ENCODE data around the gene LACTB.
"Not testable (repeated sequence)": the region's sequence is repeated elsewhere in the genome, so short reads cannot be mapped to it uniquely, and the experiment has no call there.

LACTB gene

DNA sequence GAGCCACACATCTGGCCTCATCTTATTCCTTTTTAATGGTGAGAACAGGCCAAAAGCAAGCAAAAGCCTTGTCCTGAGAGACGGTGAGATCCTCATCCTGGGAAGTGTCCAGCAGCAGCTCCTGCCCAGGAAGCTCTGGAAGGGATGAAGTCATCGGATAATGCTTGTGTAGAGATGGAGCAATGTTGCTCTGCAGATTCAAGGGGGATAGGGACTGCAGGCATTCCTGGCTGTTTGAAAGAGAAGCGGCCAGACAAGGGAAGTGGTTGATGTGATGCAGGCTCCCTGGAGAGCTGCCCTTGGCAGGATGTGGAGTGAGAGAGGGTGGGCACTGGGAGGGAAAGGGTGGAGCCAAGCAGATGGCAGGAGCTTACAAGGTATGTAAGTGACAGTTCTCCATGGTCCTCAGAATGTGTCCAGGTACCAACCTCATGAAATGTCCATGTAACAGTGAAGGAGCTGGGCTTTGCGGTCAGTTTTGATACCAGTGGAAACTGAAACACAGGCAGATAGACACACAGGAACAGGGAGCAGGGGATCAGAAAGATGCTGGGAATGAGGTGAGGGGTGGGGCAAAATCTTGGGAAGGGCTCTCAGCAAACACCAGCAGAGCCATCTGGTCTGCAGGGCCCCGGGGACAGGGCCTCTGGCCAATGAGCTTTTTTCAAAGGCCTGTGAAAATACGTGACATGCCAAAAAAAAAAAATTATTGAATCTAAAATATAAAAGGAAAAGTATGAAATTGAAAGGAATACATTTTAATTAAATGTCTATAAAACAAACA lies 32.2 kb upstream of the LACTB start:
- no peak for DNase-seq (ENCODE audit: low read depth)

DNA sequence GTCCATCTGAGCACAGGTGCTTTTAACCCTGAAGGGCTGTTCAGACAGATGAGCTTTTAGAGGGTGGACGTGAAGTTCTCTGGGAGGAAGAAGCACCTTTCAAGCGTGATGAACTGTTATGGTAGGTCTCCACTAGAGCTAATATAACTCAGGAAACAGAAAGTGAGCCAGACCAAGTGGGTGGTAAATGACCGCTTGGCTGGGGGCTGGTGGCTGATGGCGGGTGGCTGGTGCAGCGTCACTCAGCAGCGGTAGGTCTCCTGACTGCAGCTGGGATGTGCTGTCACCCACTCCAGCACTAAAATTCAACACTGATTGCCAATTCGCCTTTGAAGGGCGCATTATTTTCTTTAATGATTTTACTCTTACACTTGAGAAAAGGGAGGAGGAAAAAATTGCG lies 31.2 kb upstream of the LACTB start:
- no peak for DNase-seq (ENCODE audit: low read depth)

GRCh38 chr15:63090887-63091286 lies 30.8 kb upstream of the LACTB start:
- DNase-seq (ENCODE audit: low read depth): no peak

GRCh38 chr15:63091679-63092446 lies 29.8 kb upstream of the LACTB start:
- no peak for DNase-seq (ENCODE audit: low read depth)

GRCh38 chr15:63093486-63094205 lies 28.0 kb upstream of the LACTB start:
- DNase-seq (ENCODE audit: low read depth): peak; percentile 55

GRCh38 chr15:63094495-63094931 lies 27.1 kb upstream of the LACTB start:
- no peak for DNase-seq (ENCODE audit: low read depth)

DNA sequence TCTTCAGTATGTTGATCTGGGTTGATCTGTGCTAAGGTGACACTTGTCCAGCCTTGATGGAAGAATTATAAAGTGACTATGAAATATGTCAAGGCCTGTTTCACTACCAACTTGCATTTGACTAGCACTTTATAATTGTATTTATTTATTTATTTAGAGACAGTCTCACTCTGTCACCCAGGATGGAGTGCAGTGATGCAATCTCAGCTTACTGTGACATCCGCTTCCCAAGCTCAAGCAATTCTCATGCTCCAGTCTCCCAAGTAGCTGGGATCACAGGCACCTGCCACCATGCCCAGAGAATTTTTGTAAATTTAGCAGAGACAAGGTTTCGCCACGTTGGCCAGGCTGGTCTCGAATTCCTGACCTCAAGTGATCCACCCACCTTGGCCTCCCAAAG lies 25.5 kb upstream of the LACTB start:
- no peak for DNase-seq (ENCODE audit: low read depth)

DNA sequence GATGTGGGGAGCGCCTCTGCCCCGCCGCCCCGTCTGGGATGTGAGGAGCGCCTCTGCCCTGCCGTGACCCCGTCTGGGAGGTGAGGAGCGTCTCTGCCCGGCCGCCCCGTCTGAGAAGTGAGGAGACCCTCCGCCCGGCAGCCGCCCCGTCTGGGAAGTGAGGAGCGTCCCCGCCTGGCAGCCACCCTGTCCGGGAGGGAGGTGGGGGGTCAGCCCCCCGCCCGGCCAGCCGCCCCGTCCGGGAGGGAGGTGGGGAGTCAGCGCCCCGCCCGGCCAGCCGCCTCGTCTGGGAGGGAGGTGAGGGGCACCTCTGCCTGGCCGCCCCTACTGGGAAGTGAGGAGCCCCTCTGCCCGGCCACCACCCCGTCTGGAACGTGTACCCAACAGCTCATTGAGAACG lies 22.8 kb upstream of the LACTB start:
- not testable (repeated sequence) for DNase-seq (ENCODE audit: low read depth)

GRCh38 chr15:63099581-63099980 lies 22.1 kb upstream of the LACTB start:
- not testable (repeated sequence) for DNase-seq (ENCODE audit: low read depth)

DNA sequence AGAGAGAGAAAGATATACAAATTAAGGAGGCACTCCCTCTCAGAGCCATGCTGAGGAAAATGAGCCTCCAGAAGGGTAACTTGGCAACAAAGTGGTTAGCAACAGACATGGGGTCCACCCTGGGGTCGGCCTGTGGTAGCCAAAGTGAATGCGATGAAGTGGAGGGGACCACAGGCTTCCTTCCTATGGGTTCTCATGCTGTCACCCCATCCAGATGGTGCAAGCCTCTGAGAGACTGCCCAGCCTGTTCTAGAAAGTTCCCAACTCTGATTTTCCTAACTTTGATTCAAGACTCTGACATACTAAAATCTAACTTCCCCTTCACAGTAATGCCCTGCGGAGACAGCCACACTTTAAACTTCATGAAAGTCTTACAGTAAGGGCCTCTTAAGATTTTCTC lies 18.2 kb upstream of the LACTB start:
- no peak for DNase-seq (ENCODE audit: low read depth)

- DNase-seq (ENCODE audit: low read depth): no peak
Observed at GRCh38 chr15:63104727-63105126, 16.9 kb upstream of the LACTB start.

DNA sequence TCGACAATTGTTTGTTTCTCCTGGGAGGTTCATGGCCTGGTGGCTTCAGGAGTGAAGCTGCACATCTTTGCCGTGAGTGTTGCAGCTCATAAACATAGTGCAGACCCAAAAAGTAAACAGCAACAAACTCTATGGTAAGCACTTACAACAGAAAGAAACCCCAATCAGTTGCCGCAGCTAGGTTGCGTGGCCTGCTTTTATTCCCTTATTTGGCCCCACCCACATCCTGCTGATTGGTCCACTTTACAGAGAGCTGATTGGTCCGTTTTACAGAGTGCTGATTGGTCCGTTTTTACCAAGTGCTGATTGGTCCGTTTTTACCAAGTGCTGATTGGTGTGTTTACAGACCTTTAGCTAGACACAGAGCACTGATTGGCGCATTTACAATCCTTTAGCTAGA lies 16.3 kb upstream of the LACTB start:
- DNase-seq (ENCODE audit: low read depth): not testable (repeated sequence)

DNA sequence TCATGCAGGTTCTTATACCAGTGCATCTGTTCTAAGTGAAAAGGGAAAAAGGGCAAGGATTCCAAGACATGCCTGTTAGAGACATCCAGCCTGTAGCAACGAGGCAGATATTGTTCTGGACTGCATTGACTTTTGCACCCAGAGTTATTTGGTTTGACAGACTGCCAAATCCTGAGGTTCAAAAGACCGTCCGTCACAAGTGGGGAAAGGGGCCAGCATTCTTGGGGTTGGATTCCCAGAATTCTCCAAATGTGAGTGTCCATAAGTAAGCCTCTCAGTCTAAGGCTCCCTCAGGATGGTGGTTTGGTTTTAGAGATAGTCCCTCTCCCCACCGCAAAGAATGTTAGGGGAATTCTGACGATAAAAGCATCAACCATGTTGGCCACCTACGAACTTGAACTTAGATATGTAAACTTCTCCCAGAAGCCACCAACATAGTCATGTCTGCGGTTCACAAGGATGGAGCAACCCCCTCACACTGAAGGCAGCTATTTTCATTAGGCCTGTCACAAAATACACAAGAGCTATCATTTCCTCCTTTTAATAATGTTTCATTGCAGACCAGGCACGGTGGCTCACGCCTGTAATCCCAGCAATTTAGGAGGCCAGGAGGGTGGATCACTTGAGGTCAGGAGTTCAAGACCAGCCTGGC lies 13.6 kb upstream of the LACTB start:
- DNase-seq (ENCODE audit: low read depth): no peak

GRCh38 chr15:63109498-63109897 lies 12.2 kb upstream of the LACTB start:
- DNase-seq (ENCODE audit: low read depth): no peak

DNA sequence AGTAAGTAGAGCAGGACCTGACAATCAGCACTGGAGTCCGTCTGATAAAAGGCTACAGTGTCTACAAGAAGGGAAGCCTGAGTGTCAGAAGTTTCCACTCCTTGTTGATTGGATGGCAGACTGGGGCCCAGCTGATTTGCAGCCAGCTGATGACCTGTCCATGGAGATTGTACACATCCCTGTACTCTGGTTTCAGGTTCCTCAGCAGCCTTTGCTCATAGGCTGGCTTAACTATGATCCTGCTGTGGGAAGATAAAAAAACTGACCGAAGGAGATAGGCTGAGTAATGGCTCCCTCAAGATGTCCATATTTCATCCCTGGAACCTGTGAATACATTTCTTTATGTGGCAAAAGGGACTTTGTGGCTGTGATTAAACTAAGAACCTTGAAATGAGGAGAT lies 11.7 kb upstream of the LACTB start:
- DNase-seq (ENCODE audit: low read depth): no peak

DNA sequence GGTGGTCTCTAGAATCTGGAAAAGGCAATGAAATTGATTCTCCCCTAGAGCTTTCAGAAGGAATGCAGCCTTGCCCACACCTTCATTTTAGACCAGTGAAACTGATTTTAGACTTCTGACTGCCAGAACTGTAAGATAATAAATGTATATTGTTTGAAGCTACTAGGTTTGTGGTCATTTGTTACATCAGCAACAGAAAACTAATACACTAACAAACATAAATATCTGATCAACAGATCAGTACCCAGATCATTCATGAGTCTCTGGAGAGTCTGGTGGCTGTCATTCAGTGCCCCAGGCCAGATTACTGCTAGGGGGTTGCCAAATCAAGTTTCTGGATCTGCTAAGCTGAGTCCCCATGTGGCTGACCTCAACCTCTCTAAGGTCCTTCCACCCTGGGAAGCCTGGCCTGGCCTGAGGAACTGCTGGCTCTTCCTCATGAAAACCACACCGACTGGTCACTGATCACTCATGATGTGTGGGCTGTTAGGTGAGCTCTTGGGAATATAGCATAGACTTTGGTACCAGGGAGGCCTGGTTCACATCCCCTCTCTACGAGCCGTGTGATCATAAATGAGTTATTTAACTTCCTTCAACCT lies 11.1 kb upstream of the LACTB start:
- DNase-seq (ENCODE audit: low read depth): no peak

DNA sequence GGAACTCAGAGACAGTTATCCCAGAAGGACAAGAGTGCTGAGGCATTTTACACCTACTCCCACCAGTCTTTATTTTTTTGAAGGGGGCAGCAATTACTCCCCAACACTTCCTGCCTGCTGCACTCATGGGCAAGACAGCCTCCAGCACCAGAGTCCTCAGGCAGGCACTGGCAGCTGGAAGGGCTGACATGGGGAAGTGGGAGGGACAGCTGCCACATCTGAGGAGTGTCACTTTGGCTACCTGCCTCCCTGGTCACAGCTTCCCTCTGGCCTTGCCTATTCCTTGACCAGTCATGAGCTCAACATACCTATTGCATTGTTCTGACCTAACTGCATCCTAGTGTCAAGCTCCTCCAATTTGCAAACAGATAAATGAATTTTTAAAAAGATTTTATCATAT lies 10.2 kb upstream of the LACTB start:
- no peak for DNase-seq (ENCODE audit: low read depth)

DNA sequence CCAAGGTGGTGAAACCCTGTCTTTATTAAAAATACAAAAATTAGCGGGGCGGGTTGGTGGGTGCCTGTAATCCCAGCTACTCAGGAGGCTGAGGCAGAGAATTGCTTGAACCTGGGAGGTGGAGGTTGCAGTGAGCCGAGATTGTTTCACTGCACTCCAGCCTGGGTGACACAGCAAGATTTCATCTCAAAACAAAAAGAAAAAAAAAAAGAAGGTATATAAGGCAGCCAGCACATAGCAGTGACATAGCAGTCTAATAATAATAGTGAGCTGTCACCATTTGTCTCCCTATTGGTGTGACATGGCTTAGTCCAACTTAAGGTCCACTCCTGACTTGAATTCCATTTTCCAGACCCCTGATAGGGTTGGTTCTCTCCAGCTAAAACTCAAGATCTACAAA lies 8.8 kb upstream of the LACTB start:
- no peak for DNase-seq (ENCODE audit: low read depth)

- DNase-seq (ENCODE audit: low read depth): no peak
Observed at GRCh38 chr15:63114465-63114864, 7.2 kb upstream of the LACTB start.

- no peak for DNase-seq (ENCODE audit: low read depth)
Observed at GRCh38 chr15:63118854-63119253, 2.8 kb upstream of the LACTB start.

DNA sequence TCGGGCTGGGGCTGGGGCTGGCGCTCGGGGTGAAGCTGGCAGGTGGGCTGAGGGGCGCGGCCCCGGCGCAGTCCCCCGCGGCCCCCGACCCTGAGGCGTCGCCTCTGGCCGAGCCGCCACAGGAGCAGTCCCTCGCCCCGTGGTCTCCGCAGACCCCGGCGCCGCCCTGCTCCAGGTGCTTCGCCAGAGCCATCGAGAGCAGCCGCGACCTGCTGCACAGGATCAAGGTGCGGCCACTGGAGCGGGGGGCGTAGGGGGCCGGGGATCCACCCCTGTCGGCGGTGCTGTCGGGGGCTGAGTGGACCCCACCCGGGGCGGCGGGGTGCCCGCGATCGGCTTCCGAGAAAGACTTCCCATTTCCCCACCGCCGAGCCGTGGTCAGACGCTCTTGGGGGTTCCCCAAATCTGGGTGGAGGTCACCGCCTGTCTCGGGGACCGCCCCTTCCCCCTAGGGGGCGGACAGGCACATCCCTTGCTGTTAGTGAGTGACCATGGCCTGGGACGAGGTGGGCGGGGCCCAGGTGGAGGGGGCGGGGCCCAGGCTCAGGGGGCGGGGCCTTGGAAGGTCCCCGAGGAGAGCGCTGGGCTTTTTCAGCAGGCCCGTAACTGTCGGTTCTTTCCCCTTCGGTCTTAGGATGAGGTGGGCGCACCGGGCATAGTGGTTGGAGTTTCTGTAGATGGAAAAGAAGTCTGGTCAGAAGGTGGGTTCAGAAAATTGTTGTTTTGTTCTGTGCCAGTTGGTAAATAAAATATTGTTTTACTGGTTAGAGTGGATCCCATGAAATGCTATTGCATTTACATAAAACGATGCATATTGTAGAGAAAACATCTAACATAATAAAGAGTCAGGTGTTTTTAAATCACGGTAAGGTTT lies 578 bp downstream of the LACTB start:
- DNase-seq (ENCODE audit: low read depth): peak; percentile 35
